HG03521 (cell line): ENCODE measurements around the gene FMO1.
"Not testable (repeated sequence)": the region's sequence is repeated elsewhere in the genome, so short reads cannot be mapped to it uniquely, and the experiment has no call there.

ENCODE experiments used
- ATAC-seq: cut with Tn5 transposase; IDR thresholded peaks from one replicate; pipeline ENCODE4 v1.9.1; 2021; ENCODE audit warnings: mild to moderate bottlenecking, moderate library complexity; ENCODE audit not compliant: unreplicated experiment

Gene FMO1

GRCh38 chr1:171248302-171248701, at the start of gene FMO1:
FMO1 (plus strand) TSS chr1:171248494; CDS start chr1:171258088, 9,594 bp downstream.
- ATAC-seq, result no peak

DNA sequence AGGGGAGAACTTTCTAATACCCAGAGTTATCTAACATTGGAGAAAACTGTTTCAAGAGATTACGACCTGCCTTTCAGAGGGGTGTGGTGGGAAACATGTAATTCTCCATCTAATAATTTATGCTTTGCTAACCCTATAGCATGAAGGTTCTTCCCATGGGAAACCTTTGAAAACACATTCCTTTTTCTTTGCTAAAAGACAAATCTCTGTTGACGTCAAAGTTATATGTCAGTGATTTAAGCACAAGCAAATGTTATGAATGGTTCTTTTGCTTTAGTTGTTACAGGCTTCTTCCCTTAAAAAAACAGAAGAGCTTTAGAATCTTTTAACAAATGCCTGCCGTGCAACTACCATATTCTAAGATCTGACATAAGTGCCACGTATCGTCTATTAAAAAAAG, 44.0 kb upstream of the FMO1 start:
- ATAC-seq, result no peak

- no peak for ATAC-seq
These were observed 41.9 kb upstream of the FMO1 start for GRCh38 chr1:171206204-171206977.

GRCh38 chr1:171206978-171207355, 41.3 kb upstream of the FMO1 start:
- ATAC-seq, result no peak

DNA sequence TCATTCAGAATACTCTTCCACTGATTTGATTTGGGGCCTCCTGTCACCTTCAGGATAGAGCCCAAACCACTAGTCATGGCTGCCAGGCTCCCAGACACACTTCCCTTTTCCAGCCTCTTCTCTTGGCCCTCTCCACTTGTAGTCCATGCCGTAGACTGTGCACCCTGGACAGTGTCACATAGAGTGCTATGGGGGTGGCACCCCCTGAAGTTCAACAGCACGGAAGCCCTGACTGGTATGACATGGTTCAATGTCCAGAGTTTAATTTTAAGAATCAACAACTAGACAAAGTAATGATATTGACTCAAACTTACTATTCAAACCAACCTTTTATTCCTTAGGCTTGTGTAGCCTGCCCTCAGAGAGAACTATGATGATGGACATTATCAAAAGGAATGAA, 40.9 kb upstream of the FMO1 start:
- ATAC-seq, result no peak

- no peak for ATAC-seq
These were observed 37.9 kb upstream of the FMO1 start for GRCh38 chr1:171210355-171210754.

GRCh38 chr1:171212607-171213351, 35.5 kb upstream of the FMO1 start:
- no peak for ATAC-seq

DNA sequence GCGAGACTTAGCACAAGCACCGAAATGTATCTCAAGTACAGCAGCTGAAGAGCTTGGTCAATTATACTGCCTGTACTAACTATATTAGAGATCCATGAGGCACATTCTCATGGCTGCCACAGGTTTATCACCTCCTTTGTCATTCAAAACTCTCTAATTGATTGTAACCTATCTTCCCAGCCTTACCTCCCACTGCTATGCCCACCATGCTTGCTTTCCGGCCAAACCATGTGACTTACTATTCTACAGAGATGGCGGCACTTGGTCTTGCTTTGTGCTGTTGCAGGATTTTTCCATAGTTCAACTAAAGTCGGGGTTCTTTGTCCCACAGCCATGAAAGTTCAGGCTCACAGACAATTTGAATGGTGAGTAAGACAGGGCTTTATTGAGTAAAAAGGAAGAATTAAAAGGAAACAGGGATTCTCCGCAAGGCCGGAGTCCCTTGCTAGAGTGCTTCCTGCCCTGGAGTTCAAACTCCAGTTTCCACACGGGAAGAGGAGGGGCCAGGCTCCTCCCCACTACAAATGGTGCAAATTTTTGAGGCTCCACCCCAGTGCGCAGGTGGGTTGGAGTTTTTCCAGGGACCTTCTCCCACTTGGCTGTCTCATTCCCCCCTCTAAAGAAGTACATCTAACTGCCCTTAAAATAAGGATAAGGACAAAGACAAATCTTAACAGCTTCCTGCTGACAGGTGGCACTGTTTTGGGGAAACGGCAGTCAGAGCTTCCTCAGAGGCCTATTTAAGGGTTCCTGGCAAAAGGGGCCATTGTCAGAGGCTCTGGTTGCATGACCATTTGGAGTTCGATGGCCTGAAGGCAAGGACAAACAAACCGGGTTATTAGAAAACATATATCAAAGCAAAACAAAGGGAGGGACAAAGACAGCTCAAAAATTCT, 34.5 kb upstream of the FMO1 start:
- no peak for ATAC-seq

DNA sequence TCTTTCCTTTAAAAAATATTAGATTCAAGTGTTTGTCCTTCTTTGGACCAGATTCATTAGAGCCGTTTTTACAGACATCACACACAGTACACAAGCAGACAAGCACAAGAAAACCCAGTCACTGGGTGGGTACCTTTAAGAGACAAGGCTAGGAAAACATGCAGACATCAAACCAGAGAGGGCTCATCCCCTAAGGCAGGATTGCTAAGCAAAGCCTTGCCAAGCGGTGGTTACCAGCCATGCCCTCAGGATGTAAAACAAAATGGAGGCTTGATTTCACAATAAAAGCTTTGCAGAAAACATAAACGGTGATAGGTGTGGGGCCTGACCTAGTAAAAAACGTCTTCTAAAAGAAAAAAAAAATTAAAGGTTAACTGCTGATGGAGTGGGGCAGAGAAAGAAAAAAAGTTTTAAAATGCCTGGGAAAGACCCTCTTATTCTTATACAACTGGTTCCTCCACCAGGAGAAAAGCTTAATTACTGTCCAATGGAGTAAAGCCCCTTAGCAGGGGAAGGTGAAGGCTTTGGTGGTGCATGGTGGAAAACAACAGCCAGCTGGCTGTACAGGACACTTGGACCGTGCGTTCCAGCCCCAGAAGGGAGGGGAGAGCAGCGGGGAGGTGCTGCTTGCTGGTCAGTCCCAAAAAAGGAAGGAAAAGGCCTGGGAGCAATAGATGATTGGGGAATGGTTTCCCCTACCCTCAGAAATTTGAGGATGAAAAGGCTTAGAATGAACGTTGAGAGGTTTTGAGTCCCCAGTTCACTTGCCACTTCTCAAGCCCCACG, 30.4 kb upstream of the FMO1 start:
- no peak for ATAC-seq

DNA sequence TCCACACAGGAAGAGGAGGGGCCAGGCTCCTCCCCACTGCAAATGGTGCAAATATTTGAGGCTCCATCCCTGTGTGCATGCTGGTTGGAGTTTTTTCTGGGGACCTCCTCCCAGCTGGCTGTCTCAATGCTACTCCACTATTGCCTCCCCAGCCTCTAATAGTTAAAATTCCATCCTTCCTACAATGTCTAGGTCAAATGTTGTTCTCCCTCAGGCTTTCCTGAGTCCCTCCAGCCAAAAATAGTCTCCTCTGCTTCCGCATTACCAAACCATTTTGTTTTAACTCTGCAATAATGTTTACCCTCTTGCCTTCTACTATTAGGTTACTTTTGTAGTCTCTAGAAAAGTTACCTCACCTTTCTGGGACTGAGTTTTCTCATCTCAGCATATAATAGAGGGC, 29.6 kb upstream of the FMO1 start:
- no peak for ATAC-seq

GRCh38 chr1:171219346-171220080, 28.8 kb upstream of the FMO1 start:
- ATAC-seq, result no peak

- no peak for ATAC-seq
These were observed 28.2 kb upstream of the FMO1 start for GRCh38 chr1:171220081-171220420.

- ATAC-seq, result no peak
These were observed 27.7 kb upstream of the FMO1 start for GRCh38 chr1:171220581-171221054.

DNA sequence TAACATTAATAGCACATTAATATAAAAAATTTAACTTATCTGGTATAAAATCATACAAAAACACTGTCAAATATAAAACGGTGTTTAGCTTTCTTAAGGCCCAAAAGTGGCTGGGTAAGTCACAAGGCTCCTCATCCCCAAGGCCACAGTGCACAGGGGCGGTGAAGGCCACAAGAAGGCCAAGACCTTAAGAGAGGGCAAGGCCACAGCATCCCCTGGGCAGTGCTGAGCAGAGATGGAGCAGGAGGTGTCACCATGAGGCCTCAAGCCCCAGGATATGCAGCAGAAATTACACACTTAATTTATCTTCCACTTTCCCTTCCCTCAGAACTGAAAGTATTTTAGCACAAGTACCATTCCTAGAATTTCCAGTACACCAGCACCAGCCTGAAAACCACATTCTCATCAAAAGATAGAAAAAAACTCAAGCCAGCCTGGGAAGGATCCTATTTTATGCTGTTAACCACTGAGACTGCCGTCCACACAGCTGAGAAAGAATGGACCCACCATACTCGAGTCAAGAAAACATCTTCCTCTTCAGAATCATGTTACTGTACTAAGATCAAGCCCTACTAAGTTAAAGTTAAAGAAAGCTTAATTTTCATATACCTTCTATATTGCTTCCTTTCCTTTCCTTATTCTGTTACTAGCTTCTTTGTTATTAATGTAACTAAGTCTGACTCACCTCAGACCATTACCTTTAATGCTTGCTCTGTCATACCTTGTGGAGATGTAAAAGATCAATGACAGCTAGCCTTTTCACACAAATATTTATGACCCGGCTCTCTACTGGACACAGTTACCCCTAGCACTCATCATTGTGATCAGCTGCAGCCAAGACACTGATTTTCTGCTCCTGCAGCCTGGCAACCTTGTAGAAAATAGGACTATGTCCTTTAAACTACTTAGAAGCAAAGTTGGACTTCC, 26.4 kb upstream of the FMO1 start:
- ATAC-seq, result no peak

DNA sequence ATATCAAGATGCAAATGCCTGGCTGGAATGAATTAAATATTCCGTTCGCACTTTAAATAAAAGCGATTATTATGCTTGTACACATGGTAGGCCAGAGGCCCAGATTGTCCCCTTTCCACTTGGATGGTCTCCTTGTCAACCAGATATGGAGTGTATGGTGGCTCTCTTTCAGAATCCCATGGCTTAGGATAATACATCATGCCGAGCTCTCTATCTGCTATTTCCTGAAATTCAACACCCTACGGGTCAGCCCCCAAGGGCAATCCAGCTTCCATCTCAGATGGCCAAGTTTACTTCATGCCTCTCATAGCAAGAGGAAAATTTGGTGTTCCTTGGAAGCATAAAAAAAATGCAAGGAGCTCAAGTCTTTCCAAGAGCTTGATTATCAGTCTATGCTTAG, 25.4 kb upstream of the FMO1 start:
- no peak for ATAC-seq

- not testable (repeated sequence) for ATAC-seq
These were observed 24.0 kb upstream of the FMO1 start for GRCh38 chr1:171224257-171224656.

- ATAC-seq, result peak; percentile 91
These were observed 21.4 kb upstream of the FMO1 start for GRCh38 chr1:171226747-171227370.

- ATAC-seq, result no peak
These were observed 17.0 kb upstream of the FMO1 start for GRCh38 chr1:171231326-171231725.
